Measurements from ENCODE around the gene AJM1.

GRCh38 chr9:136799079-136799853 is 43.0 kb upstream of the AJM1 start:
- TF ChIP-seq CTCF (IDR thresholded peaks at IDR 0.05; ENCODE audit: insufficient read depth, low read depth, low read length) (no peak), EZH2 (IDR thresholded peaks at IDR 0.05; ENCODE audit: insufficient read depth, low read length) (peak; percentile 82)

All from astrocyte (in vitro differentiated cells and primary cell).